Measurements from ENCODE around the gene EPHA1.
A peak's percentile ranks its signal among the peaks of the same experiment; 100 is the strongest.

- no peak for TF ChIP-seq CTCF (IDR thresholded peaks at IDR 0.05; ENCODE audit: insufficient read depth, low read depth, low read length)
- TF ChIP-seq EZH2 (IDR thresholded peaks at IDR 0.05; ENCODE audit: insufficient read depth, low read length): peak; percentile 47
Measured at GRCh38 chr7:143363016-143363937, 45.4 kb downstream of the EPHA1 start.

Data from astrocyte (in vitro differentiated cells and primary cell).